Keratinocyte (primary cell): Measurements from ENCODE around the gene TCF7. TPM values are rescaled to one million over a fixed set of nuclear protein-coding genes. Genes with fewer than 3 reads are reported as not detected.

Source experiments
- DNase-seq: peaks from one replicate; pipeline ENCODE4 v3.0.0-alpha.2; 2011; ENCODE audit warnings: low read depth, missing footprints, low spot score
- FAIRE-seq: peaks from 2 replicates; lab custom pipeline; 2011; peaks lifted over from hg19 to GRCh38; lab: Jason Lieb, UNC
- H2AFZ ChIP-seq: 2 replicates; pipeline ENCODE4 v1.6.0; 2012; ENCODE audit warnings: low read length, control low read depth, inconsistent platforms; ENCODE audit not compliant: control insufficient read depth
- H3K27ac ChIP-seq: 2 replicates; pipeline ENCODE4 v1.5.1; 2011; ENCODE audit warnings: low read length; ENCODE audit not compliant: control insufficient read depth, insufficient read depth
- H3K27me3 ChIP-seq: 3 replicates; pipeline ENCODE4 v1.6.0; 2011; ENCODE audit warnings: low read length; ENCODE audit not compliant: control insufficient read depth, insufficient read depth; ENCODE audit errors: extremely low read depth
- H3K36me3 ChIP-seq, 2 experiments: 2 replicates in 1 of 2; 3 replicates in 1 of 2; pipeline ENCODE4 v1.5.1; 2011; ENCODE audit warnings: low read length in 2 of 2, mild to moderate bottlenecking in 1 of 2; ENCODE audit not compliant: control insufficient read depth in 2 of 2, insufficient read depth in 2 of 2; ENCODE audit errors: extremely low read depth in 1 of 2
- H3K4me1 ChIP-seq: 3 replicates; pipeline ENCODE4 v1.5.1; 2011; ENCODE audit warnings: low read length; ENCODE audit not compliant: control insufficient read depth, insufficient read depth; ENCODE audit errors: extremely low read depth
- H3K4me2 ChIP-seq: 3 replicates; pipeline ENCODE4 v1.6.0; 2011; ENCODE audit warnings: low read depth, low read length; ENCODE audit not compliant: control insufficient read depth, insufficient read depth; ENCODE audit errors: extremely low read depth
- H3K4me3 ChIP-seq, 3 experiments: fragments of 200-600 bp in 1 of 3; sonication (generic) in 1 of 3; 2 replicates in 2 of 3; 3 replicates in 1 of 3; pipeline ENCODE4 v1.5.1; 2011 to 2016; ENCODE audit warnings: low read length in 3 of 3, mild to moderate bottlenecking in 3 of 3, control low read depth in 2 of 3, inconsistent platforms in 1 of 3, low read depth in 1 of 3, mixed read lengths in 1 of 3, mixed run types in 1 of 3, moderate library complexity in 1 of 3; ENCODE audit not compliant: control insufficient read depth in 2 of 3, insufficient read depth in 2 of 3; ENCODE audit errors: extremely low read depth in 1 of 3
- H3K79me2 ChIP-seq: 2 replicates; pipeline ENCODE4 v1.6.0; 2012; ENCODE audit warnings: low read length; ENCODE audit not compliant: control insufficient read depth, insufficient read depth
- H3K9ac ChIP-seq: 3 replicates; pipeline ENCODE4 v1.6.0; 2011; ENCODE audit warnings: low read length; ENCODE audit not compliant: control insufficient read depth, insufficient read depth; ENCODE audit errors: extremely low read depth
- H3K9me1 ChIP-seq: 3 replicates; pipeline ENCODE4 v1.6.0; 2011; ENCODE audit warnings: low read length; ENCODE audit not compliant: control insufficient read depth, insufficient read depth; ENCODE audit errors: extremely low read depth
- H3K9me3 ChIP-seq: 2 replicates; pipeline ENCODE4 v1.5.1; 2012; ENCODE audit warnings: low read depth, low read length; ENCODE audit not compliant: control insufficient read depth
- H4K20me1 ChIP-seq: 3 replicates; pipeline ENCODE4 v1.6.0; 2011; ENCODE audit warnings: low read length; ENCODE audit not compliant: control insufficient read depth, insufficient read depth; ENCODE audit errors: extremely low read depth
- EZH2 ChIP-seq: IDR thresholded peaks from one replicate; pipeline ENCODE4 v1.6.1; 2012; ENCODE audit warnings: inconsistent platforms, mild to moderate bottlenecking, low read length, moderate library complexity
- dilution Hi-C: fragments of 300-500 bp; cut with MboI; formaldehyde crosslinking; loops from one replicate; pipeline ENCODE4 v1.7.0; 2020; ENCODE audit warnings: low sequenced_read_pairs; ENCODE audit not compliant: extremely low pct_ligation_motif_present
- polyA plus RNA-seq, 5 experiments: library from polyadenylated mRNA; depleted of rRNA in 3 of 5; stranded (reverse) in 3 of 5; stranded (forward) in 1 of 5; unstranded in 1 of 5; fragments of >200 nt; gene quantifications; 1 replicate in 1 of 5; 2 replicates in 3 of 5; 3 replicates in 1 of 5; pipeline versions ENCODE4 v1.2.1 to v1.2.3, GENCODE V29; 2011 to 2012; ENCODE audit warnings: missing spikeins in 2 of 5, low read depth in 1 of 5, low replicate concordance in 1 of 5
- TF ChIP-seq, protein P1 (sequence below), 3 experiments: IDR thresholded peaks in 1 of 3; conservative IDR thresholded peaks in 1 of 3; optimal IDR thresholded peaks in 1 of 3; 2 replicates in 2 of 3; 3 replicates in 1 of 3; pipeline versions ENCODE3 to v1.5.1; 2011; ENCODE audit warnings: low read length in 3 of 3, mild to moderate bottlenecking in 3 of 3, moderate library complexity in 2 of 3, control low read depth in 1 of 3, inconsistent platforms in 1 of 3; ENCODE audit not compliant: insufficient read depth in 2 of 3; ENCODE audit errors: extremely low read depth in 1 of 3

Gene TCF7
- polyA plus RNA-seq, 1 donor (not counting 4 experiments of a cell fraction or from before 2014, with no cell fraction given) = 0.84 TPM

DNA sequence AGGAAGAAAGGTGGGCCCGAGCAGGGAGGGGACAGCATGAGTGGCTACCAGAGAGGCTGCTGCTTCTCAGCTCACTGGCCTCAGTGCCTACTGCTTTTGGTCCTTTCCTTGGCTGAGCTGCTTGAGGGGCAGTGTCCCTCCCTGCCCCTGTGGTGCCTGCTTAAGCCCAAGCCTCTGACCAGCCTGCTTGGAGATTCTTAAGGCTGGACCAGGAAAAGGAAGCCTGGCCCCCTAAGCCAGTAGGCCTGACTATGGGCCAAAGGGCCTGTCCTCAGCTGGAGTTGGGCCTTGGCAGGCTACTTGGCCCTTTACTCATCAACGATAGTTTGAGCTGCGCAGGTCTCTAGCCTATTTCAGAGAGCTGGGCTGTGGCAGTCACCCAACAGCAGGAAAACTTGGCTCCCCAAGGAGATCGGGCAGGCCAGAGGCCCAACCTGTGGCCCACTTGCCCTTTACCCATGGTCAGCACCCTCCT, 24.9 kb downstream of the TCF7 start:
- H3K79me2 ChIP-seq = no peaks in the 10 kb centered on the region
- H3K27me3 ChIP-seq = no peaks in the 10 kb centered on the region
- H3K9me1 ChIP-seq = peaks cover 5% of the 10 kb centered on the region
- H4K20me1 ChIP-seq = peaks cover 41% of the 10 kb centered on the region
- H3K4me3 ChIP-seq = no peak overlapping the region
- no peak overlapping the region for H2AFZ ChIP-seq
- peaks cover 24% of the 10 kb centered on the region for H3K4me1 ChIP-seq
- dilution Hi-C loops = no loop called here
- no peak overlapping the region for H3K27ac ChIP-seq
- H3K36me3 ChIP-seq = peaks cover 31 to 32% of the 10 kb centered on the region in 2 experiments
- no peak overlapping the region for H3K4me2 ChIP-seq
- DNase-seq (no peak), FAIRE-seq (no peak)
- no peak overlapping the region for H3K9ac ChIP-seq
- TF ChIP-seq, protein P1, sequence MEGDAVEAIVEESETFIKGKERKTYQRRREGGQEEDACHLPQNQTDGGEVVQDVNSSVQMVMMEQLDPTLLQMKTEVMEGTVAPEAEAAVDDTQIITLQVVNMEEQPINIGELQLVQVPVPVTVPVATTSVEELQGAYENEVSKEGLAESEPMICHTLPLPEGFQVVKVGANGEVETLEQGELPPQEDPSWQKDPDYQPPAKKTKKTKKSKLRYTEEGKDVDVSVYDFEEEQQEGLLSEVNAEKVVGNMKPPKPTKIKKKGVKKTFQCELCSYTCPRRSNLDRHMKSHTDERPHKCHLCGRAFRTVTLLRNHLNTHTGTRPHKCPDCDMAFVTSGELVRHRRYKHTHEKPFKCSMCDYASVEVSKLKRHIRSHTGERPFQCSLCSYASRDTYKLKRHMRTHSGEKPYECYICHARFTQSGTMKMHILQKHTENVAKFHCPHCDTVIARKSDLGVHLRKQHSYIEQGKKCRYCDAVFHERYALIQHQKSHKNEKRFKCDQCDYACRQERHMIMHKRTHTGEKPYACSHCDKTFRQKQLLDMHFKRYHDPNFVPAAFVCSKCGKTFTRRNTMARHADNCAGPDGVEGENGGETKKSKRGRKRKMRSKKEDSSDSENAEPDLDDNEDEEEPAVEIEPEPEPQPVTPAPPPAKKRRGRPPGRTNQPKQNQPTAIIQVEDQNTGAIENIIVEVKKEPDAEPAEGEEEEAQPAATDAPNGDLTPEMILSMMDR (optimal IDR thresholded peaks at IDR 0.05 in 1 of 3, IDR thresholded peaks at IDR 0.05 in 1 of 3, conservative IDR thresholded peaks at IDR 0.05 in 1 of 3; ENCODE audit: extremely low read depth in 1 of 3, insufficient read depth in 2 of 3, low read length in 3 of 3) = no peak
- TF ChIP-seq EZH2 = no peak
- H3K9me3 ChIP-seq = no peaks in the 10 kb centered on the region

DNA sequence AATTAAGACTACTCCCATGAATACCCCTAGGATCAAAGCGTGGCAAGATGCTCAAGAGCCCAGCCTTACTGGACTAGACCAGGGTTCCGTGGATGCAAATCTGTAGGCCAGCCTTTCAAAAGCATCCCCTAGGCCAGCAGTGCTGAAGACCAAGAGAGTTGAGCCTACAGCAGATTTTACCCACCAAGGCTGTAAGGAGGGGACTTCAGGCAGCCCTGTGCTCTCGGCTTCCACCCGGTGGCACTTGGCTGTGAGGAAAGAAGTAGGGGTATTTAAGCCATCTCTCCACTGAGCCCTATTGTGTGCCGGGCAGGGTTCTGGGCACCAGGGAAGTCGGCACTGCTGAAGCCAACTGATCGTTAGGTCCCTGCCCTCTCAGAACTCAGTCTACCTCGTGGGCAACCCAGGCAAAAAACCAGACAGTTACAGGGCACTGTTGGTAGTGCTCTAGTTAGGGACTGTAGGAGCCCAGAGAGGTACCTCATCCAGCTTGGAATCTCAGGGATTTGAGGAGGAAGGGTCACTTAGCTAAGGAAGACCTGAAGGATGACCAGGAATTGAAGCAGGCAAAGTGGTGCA, 25.5 kb downstream of the TCF7 start:
- H4K20me1 ChIP-seq = peaks cover 43% of the 10 kb centered on the region
- peaks cover 30 to 33% of the 10 kb centered on the region in 2 experiments for H3K36me3 ChIP-seq
- no peak overlapping the region for H3K4me2 ChIP-seq
- DNase-seq (no peak), FAIRE-seq (no peak)
- no peak overlapping the region for H3K9ac ChIP-seq
- dilution Hi-C loops = no loop called here
- H3K9me1 ChIP-seq = peaks cover 5% of the 10 kb centered on the region
- H3K4me1 ChIP-seq = peaks cover 24% of the 10 kb centered on the region
- H3K27ac ChIP-seq = no peak overlapping the region
- no peak overlapping the region for H2AFZ ChIP-seq
- no peaks in the 10 kb centered on the region for H3K9me3 ChIP-seq
- H3K4me3 ChIP-seq = no peak overlapping the region
- TF ChIP-seq, protein P1 (optimal IDR thresholded peaks at IDR 0.05 in 1 of 3, IDR thresholded peaks at IDR 0.05 in 1 of 3, conservative IDR thresholded peaks at IDR 0.05 in 1 of 3; ENCODE audit: extremely low read depth in 1 of 3, insufficient read depth in 2 of 3, low read length in 3 of 3) = no peak
- no peak for TF ChIP-seq EZH2
- H3K79me2 ChIP-seq = no peaks in the 10 kb centered on the region
- no peaks in the 10 kb centered on the region for H3K27me3 ChIP-seq
